NCI-H510A treated with DMSO at 0.1 percent for 48 hours (cell line): ENCODE measurements around the gene NOC3L.

Experiments used
- DNase-seq: peaks from one replicate; lab custom pipeline; 2025; lab: John Stamatoyannopoulos, UW

Gene NOC3L

GRCh38 chr10:94303929-94304328 is 58.8 kb downstream of the NOC3L start:
- DNase-seq = no peak

- no peak for DNase-seq
Observed at GRCh38 chr10:94300042-94300441, 62.7 kb downstream of the NOC3L start.

- DNase-seq = no peak
Observed at GRCh38 chr10:94299417-94299816, 63.3 kb downstream of the NOC3L start.

GRCh38 chr10:94294168-94294567 is 68.6 kb downstream of the NOC3L start:
- no peak for DNase-seq

- no peak for DNase-seq
Observed at GRCh38 chr10:94293354-94293753, 69.4 kb downstream of the NOC3L start.

DNA sequence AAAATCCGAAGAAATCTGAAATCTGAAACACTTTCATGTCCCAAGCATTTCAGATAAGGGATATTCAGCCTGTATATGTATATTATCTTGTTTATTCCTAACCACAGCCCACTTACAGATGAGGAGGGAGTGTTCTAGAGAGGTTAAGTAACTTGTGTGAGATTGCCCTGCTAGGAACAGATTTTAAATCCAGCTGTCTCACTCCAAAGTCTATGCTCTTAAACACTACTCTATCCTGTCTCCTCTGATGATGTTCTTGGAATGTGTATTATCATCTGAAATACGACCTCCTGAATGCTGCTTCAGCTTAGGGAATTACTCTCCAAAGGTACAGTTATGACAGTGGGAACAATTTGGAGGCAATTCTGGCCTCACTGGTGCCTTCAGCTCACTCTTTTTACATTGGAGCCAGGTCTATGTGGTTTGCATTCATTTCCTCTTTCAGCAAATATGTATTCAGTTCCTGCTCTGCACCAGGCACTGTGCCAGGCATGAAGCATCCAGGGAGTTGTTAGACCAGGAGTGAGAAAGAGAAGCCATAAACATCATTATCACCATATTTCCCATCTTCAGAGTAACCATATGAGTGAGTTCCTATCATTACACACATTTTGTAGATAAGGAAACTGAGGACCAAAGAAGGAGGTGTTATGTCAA is 70.2 kb downstream of the NOC3L start:
- no peak for DNase-seq

DNA sequence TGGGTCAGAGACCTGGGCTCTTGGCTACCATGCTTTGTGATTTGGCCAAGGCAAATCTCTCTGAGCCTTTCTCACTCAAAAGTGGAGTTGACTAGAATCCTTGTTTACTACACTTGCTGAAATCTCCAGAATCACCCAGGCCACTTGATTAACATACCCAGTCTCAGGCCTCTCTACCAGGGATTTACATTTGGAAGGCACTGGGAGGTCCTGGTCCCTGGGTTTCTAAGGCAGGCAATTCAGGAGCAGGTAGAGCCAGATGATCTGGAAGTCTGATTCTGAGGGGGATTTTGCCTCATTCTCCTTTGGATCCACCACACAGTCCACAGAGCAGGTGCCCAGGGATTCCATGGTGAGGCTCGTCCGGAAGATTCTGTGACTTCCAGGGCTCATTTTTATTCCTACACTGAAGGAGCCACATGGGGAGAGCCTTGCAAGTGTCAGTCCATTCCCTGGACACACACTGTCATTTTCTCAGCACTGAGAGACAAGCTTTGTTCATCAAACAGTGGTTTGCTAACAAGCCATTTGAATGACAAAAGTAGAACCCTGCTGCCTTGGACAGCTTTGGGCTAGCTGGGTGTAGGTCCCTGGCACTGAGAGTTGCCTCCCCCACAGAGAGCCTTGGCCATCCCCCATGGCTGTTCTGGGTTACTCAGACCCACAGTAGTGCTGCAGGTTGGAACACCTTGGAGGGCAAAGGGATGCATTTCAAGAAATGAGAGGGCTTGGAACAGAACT is 74.2 kb downstream of the NOC3L start:
- DNase-seq = no peak

GRCh38 chr10:94287336-94287735 is 75.4 kb downstream of the NOC3L start:
- DNase-seq = no peak

DNA sequence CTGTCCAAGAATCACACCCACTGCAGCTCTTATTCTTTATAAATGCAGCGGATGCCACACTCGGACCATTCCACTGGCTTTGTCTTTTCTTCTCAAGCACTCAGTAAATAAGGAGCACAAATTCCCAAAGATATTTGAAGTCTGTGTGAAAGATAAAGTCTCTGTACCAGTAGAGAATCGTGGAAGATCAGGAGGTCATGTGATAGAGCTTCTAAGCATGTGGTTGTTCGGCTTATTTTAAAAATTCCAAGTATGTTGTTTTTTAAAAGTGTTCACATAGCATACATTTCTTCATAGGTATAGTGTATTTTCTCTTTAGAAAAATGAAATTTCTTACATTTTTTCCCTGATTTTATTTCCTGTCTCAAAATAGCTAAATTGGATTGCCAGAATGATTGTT is 75.8 kb downstream of the NOC3L start:
- no peak for DNase-seq

DNA sequence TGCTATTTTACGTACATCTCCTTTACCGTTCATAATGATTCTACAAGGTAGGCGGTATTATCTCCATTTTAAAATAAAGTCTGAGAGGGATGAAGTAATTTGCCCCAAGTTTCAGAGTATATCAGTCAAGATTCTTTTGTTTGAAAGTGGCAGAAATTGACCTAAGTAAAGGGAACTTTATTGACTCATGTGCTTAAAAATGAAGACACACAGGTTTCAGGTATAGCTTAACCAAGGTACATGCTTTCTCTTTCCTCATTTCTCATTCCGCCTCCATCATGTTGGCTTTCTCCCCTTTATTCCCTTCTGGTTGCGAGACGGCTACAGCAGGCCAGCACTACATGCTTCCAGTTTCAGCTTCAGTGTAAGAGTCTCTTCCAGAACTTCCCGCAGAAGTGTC is 77.5 kb downstream of the NOC3L start:
- DNase-seq = no peak
